GM12891 (cell line): ENCODE data around the gene KIF18B.

Source experiments
- DNase-seq: peaks from one replicate; pipeline ENCODE4 v3.0.0; 2011; ENCODE audit warnings: low spot score; ENCODE audit not compliant: insufficient read length
- FAIRE-seq: peaks from 2 replicates; lab custom pipeline; 2011; peaks lifted over from hg19 to GRCh38; lab: Jason Lieb, UNC
- PAX5 ChIP-seq: IDR thresholded peaks from 2 replicates; pipeline ENCODE4 v1.6.1; 2011; ENCODE audit warnings: low read length, moderate library complexity, mild to moderate bottlenecking; ENCODE audit not compliant: insufficient read depth, severe bottlenecking
- POLR2A ChIP-seq: IDR thresholded peaks from 2 replicates; pipeline ENCODE4 v1.6.1; 2011; ENCODE audit warnings: low read depth, low read length, control low read depth
- POLR2AphosphoS5 ChIP-seq: IDR thresholded peaks from 2 replicates; pipeline ENCODE4 v1.6.1; 2011; ENCODE audit warnings: low read depth, low read length, control low read depth
- POU2F2 ChIP-seq: IDR thresholded peaks from 2 replicates; pipeline ENCODE4 v1.6.1; 2011; ENCODE audit warnings: low read depth, mild to moderate bottlenecking, control low read depth, low read length, moderate library complexity
- SPI1 ChIP-seq: IDR thresholded peaks from 2 replicates; pipeline ENCODE4 v1.6.1; 2011; ENCODE audit warnings: low read depth, low read length, control low read depth
- TAF1 ChIP-seq: IDR thresholded peaks from 2 replicates; pipeline ENCODE4 v1.6.1; 2011; ENCODE audit warnings: low read depth, low read length, control low read depth

KIF18B gene

DNA sequence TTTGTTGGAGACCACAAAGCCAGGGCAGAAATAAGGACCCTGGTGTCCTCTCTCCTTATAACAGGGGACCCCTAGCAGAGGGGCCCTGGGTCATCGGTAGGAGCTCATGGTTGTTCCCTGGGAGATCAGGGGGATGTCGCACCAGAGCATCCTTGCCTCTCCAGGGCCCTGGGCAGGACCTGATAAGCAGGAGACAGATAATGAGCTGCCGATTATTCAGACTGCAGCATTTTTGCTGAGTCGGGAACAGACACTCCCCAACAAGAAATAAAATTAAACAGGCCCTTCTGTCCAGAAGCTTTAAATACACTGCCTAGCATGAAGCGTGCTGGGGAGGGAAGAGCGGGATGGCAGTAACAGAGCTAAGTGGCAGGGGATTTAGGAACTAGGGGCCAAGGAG is 16.9 kb downstream of the KIF18B start:
- FAIRE-seq (no peak), DNase-seq (no peak)
- TF ChIP-seq POU2F2 (no peak), POLR2AphosphoS5 (no peak), PAX5 (no peak), SPI1 (no peak), TAF1 (no peak), POLR2A (no peak)

DNA sequence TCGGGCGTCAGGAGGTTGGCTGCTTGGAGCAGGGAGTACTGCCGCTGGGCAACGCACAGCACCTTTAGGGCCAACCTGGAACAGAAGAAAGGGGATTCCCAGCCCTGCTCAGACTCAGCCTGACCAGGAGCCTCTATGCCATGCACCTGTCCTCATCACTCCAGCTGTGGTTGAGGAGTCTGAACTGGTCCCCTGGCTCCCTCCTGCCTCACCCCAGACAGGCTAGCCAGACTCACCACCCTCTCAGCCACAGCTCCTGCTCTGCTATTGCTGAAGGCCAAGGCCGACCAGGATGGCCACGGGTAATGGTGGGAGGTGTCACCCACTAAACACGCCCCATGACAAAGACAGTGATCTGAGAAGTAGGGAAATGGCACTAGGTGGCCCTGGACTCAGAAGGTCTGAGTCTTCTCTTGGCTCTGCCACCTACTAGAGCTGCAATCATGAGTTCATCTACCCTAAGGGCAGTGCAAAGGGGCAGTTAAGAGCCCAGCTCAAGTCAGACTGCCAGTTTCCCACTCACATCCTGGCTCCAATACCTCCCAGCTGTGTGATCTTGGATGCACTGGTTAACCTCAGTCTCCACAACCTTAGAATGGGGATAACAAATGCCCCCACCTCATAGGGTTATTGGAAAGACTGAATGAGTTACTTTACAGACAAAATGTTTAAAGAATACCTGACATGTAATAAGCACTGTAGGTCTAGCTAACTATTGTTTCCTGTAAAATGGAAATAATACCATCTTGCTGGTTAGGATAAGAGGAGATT is 18.4 kb downstream of the KIF18B start:
- TF ChIP-seq SPI1 (no peak), POLR2A (no peak), TAF1 (no peak), POLR2AphosphoS5 (no peak), PAX5 (no peak), POU2F2 (no peak)
- DNase-seq (no peak), FAIRE-seq (no peak)

DNA sequence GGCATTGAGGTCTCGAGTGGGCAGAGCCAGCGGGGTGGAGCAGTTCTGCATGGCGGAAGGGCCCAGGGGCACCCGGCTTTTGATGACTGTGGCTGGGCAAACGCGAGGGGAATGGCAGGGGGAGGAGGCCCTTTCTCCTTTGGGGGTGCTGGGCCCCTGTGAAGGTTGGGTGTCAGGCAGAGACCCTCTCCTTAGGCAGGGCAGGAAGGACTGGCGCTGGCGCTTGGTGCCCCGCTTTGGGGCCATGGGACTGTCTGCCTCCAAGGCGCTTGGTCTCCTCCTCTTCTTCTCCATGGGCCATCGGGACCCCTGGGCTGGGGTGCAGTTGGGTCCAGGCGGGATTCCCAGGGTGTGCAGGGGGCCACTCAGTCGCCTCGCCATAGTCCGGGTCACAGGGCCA is 19.4 kb downstream of the KIF18B start:
- TF ChIP-seq POLR2A: no peak
- no peak for TF ChIP-seq POLR2AphosphoS5
- TF ChIP-seq POU2F2: no peak
- TF ChIP-seq SPI1: no peak
- no peak for TF ChIP-seq PAX5
- DNase-seq (no peak), FAIRE-seq (no peak)

DNA sequence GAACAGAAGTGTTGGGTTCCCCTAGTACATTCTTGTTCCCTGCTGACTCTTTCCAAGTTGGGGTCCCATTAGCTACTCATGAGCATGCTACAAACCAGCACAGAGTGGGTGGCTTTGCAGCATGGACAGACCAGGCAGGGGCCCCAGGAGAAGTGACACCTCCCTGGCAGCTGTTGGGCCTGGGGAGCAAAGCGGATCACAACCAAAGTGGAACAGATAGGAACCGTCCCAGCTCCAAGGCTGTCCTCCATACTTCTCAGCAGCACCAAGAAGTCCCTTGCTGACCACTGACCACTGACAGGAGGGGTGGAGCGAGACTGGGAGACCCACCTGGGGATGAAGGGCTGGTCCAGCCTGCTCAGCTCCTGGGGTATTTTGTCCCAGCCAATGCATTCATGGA is 19.9 kb downstream of the KIF18B start:
- DNase-seq (no peak), FAIRE-seq (no peak)
- TF ChIP-seq TAF1 (no peak), POLR2AphosphoS5 (no peak), SPI1 (no peak), POU2F2 (no peak)

DNA sequence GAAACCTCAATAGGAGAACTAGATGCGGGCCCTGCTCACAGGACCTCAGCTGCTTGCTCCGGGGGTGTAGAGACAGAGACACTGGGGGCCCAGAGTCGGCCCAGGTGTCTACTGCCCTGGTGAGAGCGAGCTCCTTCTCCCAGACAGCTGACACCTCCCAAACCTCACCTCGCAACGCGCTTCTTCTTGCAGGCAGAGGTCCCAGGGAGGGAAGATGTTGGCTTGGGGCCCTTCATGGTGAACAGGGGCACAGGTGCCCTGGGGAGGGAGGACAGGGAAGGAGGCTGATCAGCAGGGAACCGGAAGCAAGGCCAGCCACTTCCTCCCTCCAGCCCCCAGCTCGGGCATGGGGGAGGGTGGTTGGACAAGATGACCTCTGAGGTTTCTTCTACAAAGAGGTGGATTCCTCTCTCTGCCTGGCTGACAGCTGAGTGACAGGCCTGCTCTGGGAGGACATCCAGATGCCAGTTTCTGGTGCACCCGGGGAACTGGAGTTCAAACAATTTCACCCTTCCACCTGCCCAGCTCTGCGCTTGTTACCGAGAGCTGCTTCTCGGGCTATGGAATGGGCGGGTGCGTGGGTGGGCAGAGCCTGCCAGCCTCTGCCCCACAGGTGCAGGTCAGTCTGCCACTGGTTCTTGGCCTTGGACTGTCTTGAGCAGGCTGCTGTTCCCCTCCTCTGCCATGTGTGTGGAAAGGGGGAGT is 20.6 kb downstream of the KIF18B start:
- TF ChIP-seq POU2F2 (no peak), POLR2A (no peak), SPI1 (no peak), TAF1 (no peak), PAX5 (no peak), POLR2AphosphoS5 (no peak)
- DNase-seq: no peak
- no peak for FAIRE-seq

DNA sequence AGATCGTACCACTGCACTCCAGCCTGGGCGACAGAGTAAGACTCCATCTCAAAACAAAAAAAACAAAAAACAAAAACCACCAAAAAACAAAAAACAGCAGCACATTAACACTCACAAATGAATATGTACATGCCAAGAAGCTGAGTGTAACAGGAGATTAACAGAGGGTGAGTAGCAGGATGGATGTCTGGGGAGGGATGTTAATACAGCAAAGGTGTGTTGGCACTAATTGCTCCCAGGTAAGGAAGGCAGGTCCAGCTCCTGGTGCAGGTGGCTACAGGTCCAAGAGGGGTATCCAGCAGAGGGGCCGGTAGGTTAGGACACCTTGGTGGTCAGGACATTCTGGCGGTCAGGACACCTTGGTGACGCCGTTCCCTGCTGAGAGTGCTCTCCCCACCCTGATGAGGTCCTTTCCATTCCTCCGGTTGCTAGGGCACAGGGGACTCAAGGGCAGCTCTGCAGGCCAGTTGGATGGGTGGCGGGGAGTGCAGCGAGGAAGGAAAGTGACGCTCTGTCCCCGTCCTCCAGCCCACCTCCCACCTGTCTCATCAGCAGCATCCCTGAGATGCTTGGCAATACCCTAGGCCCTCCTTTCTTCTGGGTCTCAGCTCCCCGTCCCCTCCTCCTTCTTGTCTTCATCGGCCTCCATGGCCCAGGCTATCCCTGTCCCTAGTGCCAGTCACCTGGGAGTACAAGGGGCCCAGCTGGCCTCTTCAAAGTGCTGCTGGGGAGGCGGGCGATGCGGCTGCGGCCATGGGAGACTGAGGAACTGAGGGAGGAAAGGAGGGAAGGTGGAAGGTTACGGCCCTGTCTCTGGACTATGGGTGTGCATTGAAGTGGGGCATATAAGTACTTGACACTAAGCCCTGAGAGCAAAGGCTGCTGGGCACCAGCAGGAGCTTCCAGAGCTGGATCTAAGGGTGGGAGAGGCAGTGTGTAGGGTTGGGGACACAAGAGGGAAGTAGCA is 21.6 kb downstream of the KIF18B start:
- no peak for FAIRE-seq
- no peak for TF ChIP-seq PAX5
- no peak for TF ChIP-seq POLR2A
- no peak for TF ChIP-seq TAF1
- TF ChIP-seq SPI1: no peak
- no peak for TF ChIP-seq POU2F2
- no peak for TF ChIP-seq POLR2AphosphoS5
- DNase-seq: no peak

DNA sequence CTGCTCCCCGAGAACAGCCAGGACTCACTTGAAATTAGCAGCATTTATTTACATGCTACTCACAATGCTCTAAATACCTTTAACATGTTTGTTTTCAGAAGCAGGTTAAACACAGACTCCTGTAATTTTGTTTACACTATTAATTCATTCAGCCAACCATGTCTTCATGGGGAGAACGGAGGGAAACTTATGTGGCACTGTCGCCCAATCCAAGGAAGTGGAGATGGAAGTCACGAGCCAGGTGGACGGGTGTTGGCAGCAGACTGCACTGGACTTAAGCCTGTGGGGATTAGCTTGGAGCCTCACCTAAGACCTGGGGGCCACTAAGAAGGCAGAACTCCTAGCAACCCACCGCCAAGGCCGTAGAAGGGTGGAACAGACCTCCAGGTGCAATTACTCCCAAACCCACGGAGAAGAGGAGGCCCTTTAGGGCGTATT is 23.4 kb downstream of the KIF18B start:
- no peak for DNase-seq
- TF ChIP-seq PAX5: no peak
- TF ChIP-seq TAF1: no peak
- TF ChIP-seq POU2F2: no peak
- no peak for TF ChIP-seq POLR2A
- no peak for TF ChIP-seq POLR2AphosphoS5
- TF ChIP-seq SPI1: no peak
- FAIRE-seq: no peak

DNA sequence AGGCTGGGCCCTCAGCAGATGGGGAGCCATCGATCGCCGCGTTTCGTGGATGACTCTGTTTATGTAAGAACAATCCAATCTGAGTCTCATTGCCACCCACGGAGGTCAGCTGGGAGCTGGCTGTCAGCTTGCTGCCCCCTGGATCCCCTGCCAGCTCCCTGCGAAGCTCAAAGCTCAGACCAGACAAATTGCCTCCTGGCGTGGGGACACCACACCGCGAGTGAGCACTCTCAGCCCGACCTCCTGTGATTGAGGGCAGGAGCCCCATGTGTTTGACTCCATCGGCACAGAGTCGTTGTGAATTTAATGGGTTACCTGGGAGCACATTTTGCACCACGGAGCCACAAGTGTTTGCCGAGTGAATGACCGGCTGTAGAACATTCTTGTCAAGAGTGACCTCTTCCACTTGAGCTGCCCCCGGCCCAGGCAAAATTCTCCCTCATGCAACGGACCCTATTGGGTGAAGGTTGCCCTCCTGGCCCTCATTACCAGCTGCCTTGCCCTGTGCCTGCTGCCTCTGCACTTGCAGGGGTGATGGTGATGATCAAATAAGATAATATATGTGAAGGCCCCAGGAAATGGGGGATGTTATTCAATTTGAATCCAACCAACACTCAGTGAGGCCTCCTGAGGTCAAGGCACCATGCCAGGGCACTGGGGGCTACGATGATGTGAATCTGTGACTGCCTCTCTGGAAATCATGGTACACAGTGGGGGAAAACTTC is 24.7 kb downstream of the KIF18B start:
- FAIRE-seq (no peak), DNase-seq (no peak)
- TF ChIP-seq POU2F2 (no peak), PAX5 (no peak), POLR2AphosphoS5 (no peak), POLR2A (no peak), TAF1 (no peak), SPI1 (no peak)
